Epithelial cell of proximal tubule (primary cell): ENCODE data around the gene ANKMY1. TPM values are rescaled to one million over a fixed set of nuclear protein-coding genes. Genes with fewer than 3 reads are reported as not detected.

Source experiments
- DNase-seq: peaks from one replicate; pipeline ENCODE4 v3.0.0-alpha.2; 2011; ENCODE audit warnings: low read depth
- H3K4me3 ChIP-seq: 2 replicates; pipeline ENCODE4 v1.5.1; 2011; ENCODE audit warnings: low read depth, mild to moderate bottlenecking, low read length
- CTCF ChIP-seq: conservative IDR thresholded peaks from 2 replicates; pipeline ENCODE4 v1.5.1; 2012; ENCODE audit warnings: low read depth, mild to moderate bottlenecking, low read length
- total RNA-seq: library from RNA; depleted of rRNA; stranded (reverse); fragments of >200 nt; gene quantifications from 2 replicates; pipeline ENCODE4 v1.2.3, GENCODE V29; 2015

The ANKMY1 gene
- total RNA-seq, 1 donor from 2014 or later, result 4.0 TPM

GRCh38 chr2:240491483-240491882 lies 66.3 kb downstream of the ANKMY1 start:
- DNase-seq, result no peak
- no peak for TF ChIP-seq CTCF
- no peak overlapping the region for H3K4me3 ChIP-seq

GRCh38 chr2:240482141-240482540 lies 75.6 kb downstream of the ANKMY1 start:
- H3K4me3 ChIP-seq, result no peak overlapping the region
- no peak for DNase-seq
- TF ChIP-seq CTCF, result no peak

GRCh38 chr2:240481720-240482119 lies 76.1 kb downstream of the ANKMY1 start:
- no peak overlapping the region for H3K4me3 ChIP-seq
- no peak for DNase-seq
- no peak for TF ChIP-seq CTCF

GRCh38 chr2:240480834-240481623 lies 76.8 kb downstream of the ANKMY1 start:
- no peak for TF ChIP-seq CTCF
- DNase-seq, result no peak
- H3K4me3 ChIP-seq, result no peak overlapping the region

GRCh38 chr2:240479111-240479501 lies 78.7 kb downstream of the ANKMY1 start:
- TF ChIP-seq CTCF, result no peak
- DNase-seq, result no peak
- no peak overlapping the region for H3K4me3 ChIP-seq

- no peak for DNase-seq
- H3K4me3 ChIP-seq, result no peak overlapping the region
- TF ChIP-seq CTCF, result no peak
These were observed 79.3 kb downstream of the ANKMY1 start for GRCh38 chr2:240478346-240479110.

GRCh38 chr2:240477916-240478315 lies 79.9 kb downstream of the ANKMY1 start:
- no peak overlapping the region for H3K4me3 ChIP-seq
- TF ChIP-seq CTCF, result no peak
- DNase-seq, result no peak
